H9 (cell line): ENCODE measurements around the gene RAB31. TPM values are rescaled to one million over a fixed set of nuclear protein-coding genes. Genes with fewer than 3 reads are reported as not detected.

Experiments
- DNase-seq: peaks from one replicate; pipeline ENCODE4 v3.0.0-alpha.2; 2017
- H2AFZ ChIP-seq: one replicate; pipeline ENCODE4 v1.6.1; 2013; ENCODE audit warnings: mild to moderate bottlenecking, low read length, control low read depth, moderate library complexity
- H2AK5ac ChIP-seq: 2 replicates; pipeline ENCODE4 v1.6.1; 2013; ENCODE audit warnings: low read length, control low read depth, mixed read lengths; ENCODE audit not compliant: insufficient read length
- H2BK120ac ChIP-seq: one replicate; pipeline ENCODE4 v1.6.1; 2013; ENCODE audit warnings: low read depth, mild to moderate bottlenecking, low read length, control low read depth, inconsistent platforms; ENCODE audit not compliant: poor library complexity, severe bottlenecking
- H2BK12ac ChIP-seq: 2 replicates; pipeline ENCODE4 v1.6.1; 2013; ENCODE audit warnings: low read length, control low read depth, mixed read lengths, low read depth; ENCODE audit not compliant: insufficient read length
- H2BK15ac ChIP-seq: 2 replicates; pipeline ENCODE4 v1.6.1; 2013; ENCODE audit warnings: low read depth, low read length, control low read depth
- H2BK20ac ChIP-seq: one replicate; pipeline ENCODE4 v1.6.1; 2013; ENCODE audit warnings: low read depth, mild to moderate bottlenecking, low read length, control low read depth, inconsistent platforms; ENCODE audit not compliant: poor library complexity, severe bottlenecking
- H2BK5ac ChIP-seq: 2 replicates; pipeline ENCODE4 v1.6.1; 2013; ENCODE audit warnings: low read length, control low read depth, mixed read lengths; ENCODE audit not compliant: insufficient read length
- H3K14ac ChIP-seq: 2 replicates; pipeline ENCODE4 v1.6.1; 2013; ENCODE audit warnings: low read length, control low read depth; ENCODE audit not compliant: insufficient read depth
- H3K18ac ChIP-seq: 2 replicates; pipeline ENCODE4 v1.6.1; 2013; ENCODE audit warnings: low read depth, mild to moderate bottlenecking, mixed read lengths, low read length, control low read depth; ENCODE audit not compliant: insufficient read length
- H3K23ac ChIP-seq: 2 replicates; pipeline ENCODE4 v1.6.1; 2013; ENCODE audit warnings: low read length, control low read depth, mixed read lengths, low read depth; ENCODE audit not compliant: insufficient read length
- H3K23me2 ChIP-seq: 2 replicates; pipeline ENCODE4 v1.6.1; 2013; ENCODE audit warnings: low read depth, mild to moderate bottlenecking, mixed read lengths, low read length, control low read depth; ENCODE audit not compliant: insufficient read length, poor library complexity, severe bottlenecking
- H3K27ac ChIP-seq: 2 replicates; pipeline ENCODE4 v1.5.1; 2013; ENCODE audit warnings: low read length, control low read depth, mixed read lengths, low read depth; ENCODE audit not compliant: insufficient read length
- H3K27me3 ChIP-seq: 2 replicates; pipeline ENCODE4 v1.6.1; 2013; ENCODE audit warnings: low read length, control low read depth, inconsistent platforms; ENCODE audit not compliant: insufficient read depth
- H3K4ac ChIP-seq: 2 replicates; pipeline ENCODE4 v1.6.1; 2013; ENCODE audit warnings: low read depth, mild to moderate bottlenecking, control low read depth, inconsistent platforms, low read length, moderate library complexity
- H3K4me1 ChIP-seq: 2 replicates; pipeline ENCODE4 v1.6.1; 2013; ENCODE audit warnings: low read length, control low read depth, inconsistent platforms; ENCODE audit not compliant: insufficient read depth
- H3K4me2 ChIP-seq: 2 replicates; pipeline ENCODE4 v1.6.1; 2013; ENCODE audit warnings: low read length, control low read depth, mixed read lengths; ENCODE audit not compliant: insufficient read length, insufficient read depth
- H3K56ac ChIP-seq: 2 replicates; pipeline ENCODE4 v1.6.1; 2013; ENCODE audit warnings: low read depth, mild to moderate bottlenecking, mixed read lengths, low read length, control low read depth; ENCODE audit not compliant: insufficient read length
- H3K79me1 ChIP-seq: 2 replicates; pipeline ENCODE4 v1.6.1; 2013; ENCODE audit warnings: low read depth, mild to moderate bottlenecking, moderate library complexity, low read length, control low read depth, inconsistent platforms; ENCODE audit not compliant: insufficient read depth, poor library complexity, severe bottlenecking
- H3K79me2 ChIP-seq: 2 replicates; pipeline ENCODE4 v1.6.1; 2013; ENCODE audit warnings: low read length, control low read depth, inconsistent platforms; ENCODE audit not compliant: insufficient read depth
- H3K9ac ChIP-seq: 2 replicates; pipeline ENCODE4 v1.6.1; 2013; ENCODE audit warnings: low read length, control low read depth, mixed read lengths; ENCODE audit not compliant: insufficient read length; ENCODE audit errors: extremely low read depth
- H3K9me3 ChIP-seq: one replicate; pipeline ENCODE4 v1.6.1; 2013; ENCODE audit warnings: low read depth, low read length, inconsistent platforms; ENCODE audit not compliant: control insufficient read depth
- H3T11ph ChIP-seq: one replicate; pipeline ENCODE4 v1.6.1; 2013; ENCODE audit warnings: mild to moderate bottlenecking, low read length, control low read depth, inconsistent platforms
- H4K20me1 ChIP-seq: one replicate; pipeline ENCODE4 v1.6.1; 2013; ENCODE audit not compliant: control insufficient read depth, insufficient read length, insufficient read depth
- H4K5ac ChIP-seq: 2 replicates; pipeline ENCODE4 v1.6.1; 2013; ENCODE audit warnings: low read depth, mild to moderate bottlenecking, mixed read lengths, low read length, control low read depth; ENCODE audit not compliant: insufficient read length
- H4K8ac ChIP-seq: replicated peaks from 2 replicates; pipeline ENCODE4 v1.6.1; 2013; ENCODE audit warnings: low read length, control low read depth, mixed read lengths, low read depth; ENCODE audit not compliant: insufficient read length
- H4K91ac ChIP-seq: 2 replicates; pipeline ENCODE4 v1.6.1; 2013; ENCODE audit warnings: low read depth, mild to moderate bottlenecking, moderate library complexity, mixed read lengths, low read length, control low read depth; ENCODE audit not compliant: insufficient read length
- H3K27ac Mint-ChIP-seq, 3 experiments: 2 replicates in 2 of 3; 3 replicates in 1 of 3; pipeline ENCODE4 v1.8.0; 2020 to 2021; ENCODE audit warnings: mixed read lengths in 3 of 3, mild to moderate bottlenecking in 1 of 3, moderate library complexity in 1 of 3
- H3K27me3 Mint-ChIP-seq: 2 replicates; pipeline ENCODE4 v1.8.0; 2021; ENCODE audit warnings: low read depth, mild to moderate bottlenecking, moderate library complexity, mixed read lengths
- H3K36me3 Mint-ChIP-seq, 3 experiments: 2 replicates in 2 of 3; 3 replicates in 1 of 3; pipeline ENCODE4 v1.8.0; 2020 to 2021; ENCODE audit warnings: low read depth in 3 of 3, mixed read lengths in 3 of 3; ENCODE audit not compliant: insufficient read depth in 1 of 3
- H3K4me1 Mint-ChIP-seq, 2 experiments: 2 replicates each; pipeline ENCODE4 v1.8.0; 2020; ENCODE audit warnings: mixed read lengths in 2 of 2
- H3K4me3 Mint-ChIP-seq, 2 experiments: 2 replicates in 1 of 2; 3 replicates in 1 of 2; pipeline ENCODE4 v1.8.0; 2020 to 2021; ENCODE audit warnings: mild to moderate bottlenecking in 2 of 2, mixed read lengths in 2 of 2, moderate library complexity in 1 of 2
- H3K9me3 Mint-ChIP-seq, 2 experiments: 2 replicates in 1 of 2; 3 replicates in 1 of 2; pipeline ENCODE4 v1.8.0; 2020; ENCODE audit warnings: mild to moderate bottlenecking in 2 of 2, mixed read lengths in 2 of 2, moderate library complexity in 1 of 2
- CTCF ChIP-seq: fragments of 200-600 bp; sonication (generic); conservative IDR thresholded peaks from 3 replicates; pipeline ENCODE4 v1.8.0; 2021; ENCODE audit warnings: antibody characterized with exemption, mild to moderate bottlenecking
- total RNA-seq: library from RNA; stranded (reverse); gene quantifications from 2 replicates; pipeline ENCODE4 v1.2.1, GENCODE V29; 2021

RAB31 gene
- total RNA-seq, 1 experiment from 2014 or later = 22.4 TPM

- Histone ChIP-seq H2BK15ac (no peak overlapping the region), H3K4me1 (no peaks in the 10 kb centered on the region), H4K20me1 (no peaks in the 10 kb centered on the region), H3T11ph (no peak overlapping the region), H3K79me1 (no peaks in the 10 kb centered on the region), H3K4me2 (no peak overlapping the region), H2BK12ac (no peak overlapping the region), H2BK20ac (no peak overlapping the region), H3K9me3 (no peaks in the 10 kb centered on the region), H3K56ac (no peak overlapping the region), H3K27me3 (no peaks in the 10 kb centered on the region), H4K8ac (no peak overlapping the region), H2BK120ac (no peak overlapping the region), H2AK5ac (no peak overlapping the region), H3K18ac (no peak overlapping the region), H3K9ac (no peak overlapping the region), H4K91ac (no peak overlapping the region), H3K4ac (no peak overlapping the region), H3K23me2 (no peaks in the 10 kb centered on the region), H3K27ac (no peak overlapping the region), H3K14ac (no peak overlapping the region), H4K5ac (no peak overlapping the region), H2AFZ (no peak overlapping the region), H2BK5ac (no peak overlapping the region), H3K79me2 (no peaks in the 10 kb centered on the region), H3K23ac (no peak overlapping the region)
- H3K36me3 Mint-ChIP-seq = no peaks in the 10 kb centered on the region
- no peak overlapping the region for H3K4me3 Mint-ChIP-seq
- no peaks in the 10 kb centered on the region for H3K9me3 Mint-ChIP-seq
- DNase-seq = no peak
- no peaks in the 10 kb centered on the region for H3K27me3 Mint-ChIP-seq
- TF ChIP-seq CTCF = no peak
- H3K4me1 Mint-ChIP-seq = peaks cover 9 to 14% of the 10 kb centered on the region in 2 experiments; a peak in 3 of 4 replicates
- no peak overlapping the region for H3K27ac Mint-ChIP-seq
Measured at GRCh38 chr18:9877655-9878014, 169.5 kb downstream of the RAB31 start.
